HG03280 (cell line): ENCODE results near the gene CHRNB2.
A peak's percentile ranks its signal among the peaks of the same experiment; 100 is the strongest.

ENCODE experiments used
- ATAC-seq: cut with Tn5 transposase; IDR thresholded peaks from one replicate; pipeline ENCODE4 v1.9.1; 2021; ENCODE audit warnings: mild to moderate bottlenecking, moderate library complexity; ENCODE audit not compliant: unreplicated experiment

Gene CHRNB2

GRCh38 chr1:154608397-154609270, 41.1 kb downstream of the CHRNB2 start:
- no peak for ATAC-seq

GRCh38 chr1:154609398-154610380, 42.1 kb downstream of the CHRNB2 start:
- ATAC-seq, result no peak

- ATAC-seq, result no peak
Measured at GRCh38 chr1:154611150-154611862, 43.7 kb downstream of the CHRNB2 start.

- no peak for ATAC-seq
Measured at GRCh38 chr1:154614247-154614646, 46.7 kb downstream of the CHRNB2 start.

GRCh38 chr1:154614901-154615300, 47.3 kb downstream of the CHRNB2 start:
- ATAC-seq, result no peak

GRCh38 chr1:154615411-154615810, 47.8 kb downstream of the CHRNB2 start:
- ATAC-seq, result no peak

- no peak for ATAC-seq
Measured at GRCh38 chr1:154616659-154617345, 49.2 kb downstream of the CHRNB2 start.

- no peak for ATAC-seq
Measured at GRCh38 chr1:154619181-154619948, 51.8 kb downstream of the CHRNB2 start.

GRCh38 chr1:154620751-154621150, 53.2 kb downstream of the CHRNB2 start:
- ATAC-seq, result no peak

- ATAC-seq, result no peak
Measured at GRCh38 chr1:154621875-154622274, 54.3 kb downstream of the CHRNB2 start.

GRCh38 chr1:154622503-154623039, 55.0 kb downstream of the CHRNB2 start:
- ATAC-seq, result no peak

- no peak for ATAC-seq
Measured at GRCh38 chr1:154623358-154623757, 55.8 kb downstream of the CHRNB2 start.

GRCh38 chr1:154624746-154625643, 57.4 kb downstream of the CHRNB2 start:
- ATAC-seq, result no peak

- ATAC-seq, result peak; percentile 20
Measured at GRCh38 chr1:154626456-154627256, 59.1 kb downstream of the CHRNB2 start.

GRCh38 chr1:154627257-154628120, 59.9 kb downstream of the CHRNB2 start:
- ATAC-seq, result peak; percentile 58

- ATAC-seq, result peak; percentile 14
Measured at GRCh38 chr1:154628121-154628405, 60.5 kb downstream of the CHRNB2 start.
